Measurements from ENCODE around the gene MT1M.
A peak's percentile ranks its signal among the peaks of the same experiment; 100 is the strongest.
"Not testable (repeated sequence)": the region's sequence is repeated elsewhere in the genome, so short reads cannot be mapped to it uniquely, and the experiment has no call there.

Gene MT1M

GRCh38 chr16:56617212-56618085 lies 15.0 kb upstream of the MT1M start:
- no peak overlapping the region for H3K27ac ChIP-seq (ENCODE audit: insufficient read depth, low read length, poor library complexity, severe bottlenecking)

DNA sequence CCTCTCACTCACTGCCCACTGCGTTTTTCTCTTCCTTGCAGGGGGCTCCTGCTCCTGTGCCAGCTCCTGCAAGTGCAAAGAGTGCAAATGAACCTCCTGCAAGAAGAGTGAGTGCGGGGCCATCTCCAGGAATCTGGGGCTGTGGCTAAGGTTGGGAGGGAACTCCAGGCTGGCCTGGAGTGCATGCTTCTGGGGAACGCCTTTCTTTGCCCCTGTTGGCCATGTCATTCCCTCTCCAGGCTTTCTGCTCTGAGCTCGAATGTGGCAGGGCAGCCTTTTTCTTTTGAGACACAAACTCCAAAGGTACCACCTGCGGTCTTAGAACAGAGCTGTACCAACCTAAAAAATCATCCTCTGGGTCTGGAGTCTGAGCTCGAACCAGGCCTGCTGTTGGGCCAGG lies 14.3 kb upstream of the MT1M start:
- DNase-seq: no peak
- H3K27ac ChIP-seq (ENCODE audit: insufficient read depth, low read length, poor library complexity, severe bottlenecking): no peak overlapping the region
- H3K27me3 ChIP-seq (replicated peaks; ENCODE audit: control insufficient read depth, insufficient read depth, low read length, poor library complexity, severe bottlenecking): no peaks in the 10 kb centered on the region
- H3K4me3 ChIP-seq (ENCODE audit: insufficient read depth, low read depth, low read length, poor library complexity, severe bottlenecking): no peak overlapping the region
- peaks cover 8% of the 10 kb centered on the region for H3K4me1 ChIP-seq (ENCODE audit: control insufficient read depth, insufficient read depth, low read length, poor library complexity, severe bottlenecking)
- H3K9me3 ChIP-seq (ENCODE audit: control insufficient read depth, low read length): no peaks in the 10 kb centered on the region
- H3K36me3 ChIP-seq (ENCODE audit: control insufficient read depth, insufficient read depth, low read length): no peaks in the 10 kb centered on the region

More at GRCh38 chr16:56617212-56618085, 15.0 kb upstream of the MT1M start:
- Histone ChIP-seq H3K27me3 (replicated peaks; ENCODE audit: control insufficient read depth, insufficient read depth, low read length, poor library complexity, severe bottlenecking) (no peaks in the 10 kb centered on the region), H3K4me3 (ENCODE audit: insufficient read depth, low read depth, low read length, poor library complexity, severe bottlenecking) (peak overlapping the region; percentile 36), H3K36me3 (ENCODE audit: control insufficient read depth, insufficient read depth, low read length) (no peaks in the 10 kb centered on the region), H3K4me1 (ENCODE audit: control insufficient read depth, insufficient read depth, low read length, poor library complexity, severe bottlenecking) (peaks cover 8% of the 10 kb centered on the region), H3K9me3 (ENCODE audit: control insufficient read depth, low read length) (no peaks in the 10 kb centered on the region)
- peak in 1 of 3 donors; percentile 25 for DNase-seq

DNA sequence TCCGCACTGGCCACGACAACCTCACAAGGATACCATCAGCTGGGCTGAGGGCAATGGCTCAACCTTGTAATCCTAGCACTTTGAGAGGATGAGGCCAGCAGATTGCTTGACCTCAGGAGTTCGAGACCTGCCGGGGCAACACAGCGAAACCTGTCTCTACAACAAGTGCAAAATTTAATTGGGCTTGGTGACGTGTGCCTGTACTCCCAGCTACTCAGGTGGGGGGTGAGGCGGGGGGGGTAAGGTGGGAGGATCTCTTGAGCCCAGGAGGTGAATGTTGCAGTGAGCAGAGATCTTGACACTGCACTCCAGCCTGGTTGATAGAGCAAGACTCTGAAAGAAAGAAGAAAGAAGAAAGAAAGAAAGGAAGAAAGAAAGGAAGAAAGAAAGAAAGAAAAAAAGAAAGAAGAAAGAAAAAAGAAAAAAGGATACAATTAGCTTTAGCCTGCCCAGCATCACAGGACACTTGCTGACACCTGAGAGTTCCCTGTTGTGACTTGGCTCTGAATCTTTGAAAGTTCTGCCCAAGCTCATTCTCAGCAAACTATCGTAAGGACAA lies 12.0 kb upstream of the MT1M start:
- no peak for DNase-seq
- H3K36me3 ChIP-seq (ENCODE audit: control insufficient read depth, insufficient read depth, low read length): no peaks in the 10 kb centered on the region
- no peaks in the 10 kb centered on the region for H3K27me3 ChIP-seq (replicated peaks; ENCODE audit: control insufficient read depth, insufficient read depth, low read length, poor library complexity, severe bottlenecking)

DNA sequence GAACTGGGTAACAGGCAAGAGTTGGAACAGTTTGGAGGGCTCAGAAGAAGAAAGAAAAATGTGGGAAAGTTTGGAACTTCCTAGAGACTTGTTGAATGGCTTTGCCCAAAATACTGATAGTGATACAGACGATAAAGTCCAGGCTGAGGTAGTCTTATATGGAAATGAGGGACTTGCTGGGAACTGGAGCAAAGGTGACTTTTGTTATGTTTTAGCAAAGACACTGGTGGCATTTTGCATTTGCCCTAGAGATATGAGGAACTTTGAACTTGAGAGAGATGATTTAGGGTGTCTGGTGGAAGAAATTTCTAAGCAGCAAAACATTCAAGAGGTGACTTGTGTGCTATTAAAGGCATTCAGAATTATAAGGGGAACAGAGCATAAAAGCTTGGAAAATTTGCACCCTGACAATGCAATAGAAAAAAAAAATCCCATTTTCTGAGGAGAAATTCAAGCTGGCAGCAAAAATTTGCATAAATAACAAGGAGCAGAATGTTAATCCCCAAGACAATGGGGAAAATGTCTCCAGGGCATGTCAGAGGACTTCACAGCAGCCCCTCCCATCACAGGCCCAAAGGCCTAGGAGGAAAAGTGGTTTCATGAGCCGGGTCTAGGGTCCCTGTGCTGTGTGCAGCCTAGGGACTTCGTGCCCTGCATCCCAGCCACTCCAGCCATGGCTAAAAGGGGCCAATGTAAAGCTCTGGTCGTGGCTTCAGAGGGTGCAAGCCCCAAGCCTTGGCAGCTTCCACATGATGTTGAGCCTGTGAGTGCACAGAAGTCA lies 10.6 kb upstream of the MT1M start:
- not testable (repeated sequence) for H3K9me3 ChIP-seq (ENCODE audit: control insufficient read depth, low read length); H3K4me3 ChIP-seq (ENCODE audit: insufficient read depth, low read depth, low read length, poor library complexity, severe bottlenecking); H3K27ac ChIP-seq (ENCODE audit: insufficient read depth, low read length, poor library complexity, severe bottlenecking); H3K36me3 ChIP-seq (ENCODE audit: control insufficient read depth, insufficient read depth, low read length); H3K27me3 ChIP-seq (replicated peaks; ENCODE audit: control insufficient read depth, insufficient read depth, low read length, poor library complexity, severe bottlenecking); DNase-seq
- H3K4me1 ChIP-seq (ENCODE audit: control insufficient read depth, insufficient read depth, low read length, poor library complexity, severe bottlenecking): peaks cover 15% of the 10 kb centered on the region

More for the DNA sequence above, 12.0 kb upstream of the MT1M start:
- Histone ChIP-seq H3K4me3 (ENCODE audit: insufficient read depth, low read depth, low read length, poor library complexity, severe bottlenecking) (no peak overlapping the region), H3K4me1 (ENCODE audit: control insufficient read depth, insufficient read depth, low read length, poor library complexity, severe bottlenecking) (peaks cover 8% of the 10 kb centered on the region), H3K9me3 (ENCODE audit: control insufficient read depth, low read length) (no peaks in the 10 kb centered on the region), H3K27ac (ENCODE audit: insufficient read depth, low read length, poor library complexity, severe bottlenecking) (no peak overlapping the region)

- not testable (repeated sequence) for H3K4me3 ChIP-seq (ENCODE audit: insufficient read depth, low read depth, low read length, poor library complexity, severe bottlenecking); H3K27ac ChIP-seq (ENCODE audit: insufficient read depth, low read length, poor library complexity, severe bottlenecking); H3K9me3 ChIP-seq (ENCODE audit: control insufficient read depth, low read length); H3K4me1 ChIP-seq (ENCODE audit: control insufficient read depth, insufficient read depth, low read length, poor library complexity, severe bottlenecking); DNase-seq; H3K36me3 ChIP-seq (ENCODE audit: control insufficient read depth, insufficient read depth, low read length); H3K27me3 ChIP-seq (replicated peaks; ENCODE audit: control insufficient read depth, insufficient read depth, low read length, poor library complexity, severe bottlenecking)
Observed at GRCh38 chr16:56623184-56623583, 9.3 kb upstream of the MT1M start.

DNA sequence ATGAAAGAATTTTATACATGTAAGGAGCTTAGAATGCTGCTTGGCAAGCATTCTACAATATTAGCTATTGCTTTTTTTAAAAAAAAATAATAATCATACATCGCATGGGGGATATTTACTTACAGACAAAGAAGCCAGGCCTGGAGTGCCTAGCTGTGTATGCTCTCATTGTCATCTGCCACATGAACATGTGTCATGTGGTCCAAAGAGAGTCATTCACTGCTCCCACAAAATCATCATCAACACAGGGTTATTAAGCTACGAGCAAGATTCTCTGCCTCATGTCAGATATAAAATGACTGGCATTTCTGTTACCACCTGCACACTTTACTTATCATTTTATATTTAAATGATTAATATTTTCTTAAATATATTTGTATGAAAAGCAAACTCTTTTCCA lies 8.8 kb upstream of the MT1M start:
- Histone ChIP-seq H3K4me1 (ENCODE audit: control insufficient read depth, insufficient read depth, low read length, poor library complexity, severe bottlenecking) (peaks cover 7% of the 10 kb centered on the region), H3K9me3 (ENCODE audit: control insufficient read depth, low read length) (no peaks in the 10 kb centered on the region), H3K27ac (ENCODE audit: insufficient read depth, low read length, poor library complexity, severe bottlenecking) (no peak overlapping the region), H3K36me3 (ENCODE audit: control insufficient read depth, insufficient read depth, low read length) (no peaks in the 10 kb centered on the region), H3K4me3 (ENCODE audit: insufficient read depth, low read depth, low read length, poor library complexity, severe bottlenecking) (no peak overlapping the region), H3K27me3 (replicated peaks; ENCODE audit: control insufficient read depth, insufficient read depth, low read length, poor library complexity, severe bottlenecking) (no peaks in the 10 kb centered on the region)
- DNase-seq: no peak

DNA sequence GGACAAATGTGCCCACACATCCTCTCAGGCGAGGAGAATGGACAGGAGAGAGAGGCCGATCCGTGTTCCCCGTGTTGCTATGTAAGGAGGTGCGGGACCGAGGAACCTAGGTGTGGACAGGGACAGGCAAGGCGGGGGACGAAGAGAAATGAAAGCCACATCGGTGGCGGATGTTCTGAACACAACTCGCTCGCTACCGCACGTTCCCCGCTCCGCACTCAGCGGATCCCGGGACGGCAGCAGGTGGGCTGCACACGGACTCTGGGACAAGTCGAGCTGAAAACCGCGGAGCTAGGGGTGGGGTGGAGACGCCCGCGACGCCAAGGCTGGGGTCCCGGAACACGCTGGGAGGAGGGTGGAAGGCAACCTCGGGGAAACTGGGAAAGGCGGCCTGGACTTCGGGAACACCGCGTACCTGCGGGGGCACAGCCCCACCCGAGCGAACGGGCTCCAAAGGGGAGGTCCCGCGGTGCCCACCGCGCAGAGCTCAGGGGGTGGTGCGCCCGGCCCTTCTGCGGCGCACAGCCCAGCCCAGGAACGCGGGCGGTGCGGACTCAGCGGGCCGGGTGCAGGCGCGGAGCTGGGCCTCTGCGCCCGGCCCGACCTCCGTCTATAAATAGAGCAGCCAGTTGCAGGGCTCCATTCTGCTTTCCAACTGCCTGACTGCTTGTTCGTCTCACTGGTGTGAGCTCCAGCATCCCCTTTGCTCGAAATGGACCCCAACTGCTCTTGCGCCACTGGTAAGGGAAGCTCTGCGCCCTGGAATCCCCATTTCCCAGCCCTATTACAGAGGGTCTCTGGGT lies 7.1 kb upstream of the MT1M start, which contains the start of gene MT1E:
MT1E (plus strand) TSS at position 642 of the 803 bp plus-strand sequence; CDS start at position 713, 71 bp downstream.
- H3K9me3 ChIP-seq (ENCODE audit: control insufficient read depth, low read length): no peaks in the 10 kb centered on the region
- no peak within 1 kb of the TSS for H3K27ac ChIP-seq (ENCODE audit: insufficient read depth, low read length, poor library complexity, severe bottlenecking)
- H3K4me3 ChIP-seq (ENCODE audit: insufficient read depth, low read depth, low read length, poor library complexity, severe bottlenecking): peak within 1 kb of the TSS; percentile 70
- DNase-seq: no peak
- peaks cover 7% of the 10 kb centered on the region for H3K4me1 ChIP-seq (ENCODE audit: control insufficient read depth, insufficient read depth, low read length, poor library complexity, severe bottlenecking)
- no peaks in the 10 kb centered on the region for H3K36me3 ChIP-seq (ENCODE audit: control insufficient read depth, insufficient read depth, low read length)
- no peaks in the 10 kb centered on the region for H3K27me3 ChIP-seq (replicated peaks; ENCODE audit: control insufficient read depth, insufficient read depth, low read length, poor library complexity, severe bottlenecking)

GRCh38 chr16:56625943-56626654 lies 6.4 kb upstream of the MT1M start:
- Histone ChIP-seq H3K4me3 (ENCODE audit: insufficient read depth, low read depth, low read length, poor library complexity, severe bottlenecking) (peak overlapping the region; percentile 70), H3K4me1 (ENCODE audit: control insufficient read depth, insufficient read depth, low read length, poor library complexity, severe bottlenecking) (peaks cover 7% of the 10 kb centered on the region), H3K27ac (ENCODE audit: insufficient read depth, low read length, poor library complexity, severe bottlenecking) (no peak overlapping the region), H3K36me3 (ENCODE audit: control insufficient read depth, insufficient read depth, low read length) (no peaks in the 10 kb centered on the region), H3K27me3 (replicated peaks; ENCODE audit: control insufficient read depth, insufficient read depth, low read length, poor library complexity, severe bottlenecking) (peaks cover 6% of the 10 kb centered on the region), H3K9me3 (ENCODE audit: control insufficient read depth, low read length) (no peaks in the 10 kb centered on the region)
- no peak for DNase-seq

GRCh38 chr16:56626685-56627084 lies 5.8 kb upstream of the MT1M start:
- Histone ChIP-seq H3K9me3 (ENCODE audit: control insufficient read depth, low read length) (no peaks in the 10 kb centered on the region), H3K4me3 (ENCODE audit: insufficient read depth, low read depth, low read length, poor library complexity, severe bottlenecking) (no peak overlapping the region), H3K27ac (ENCODE audit: insufficient read depth, low read length, poor library complexity, severe bottlenecking) (no peak overlapping the region), H3K4me1 (ENCODE audit: control insufficient read depth, insufficient read depth, low read length, poor library complexity, severe bottlenecking) (peaks cover 7% of the 10 kb centered on the region), H3K27me3 (replicated peaks; ENCODE audit: control insufficient read depth, insufficient read depth, low read length, poor library complexity, severe bottlenecking) (peaks cover 12% of the 10 kb centered on the region), H3K36me3 (ENCODE audit: control insufficient read depth, insufficient read depth, low read length) (no peaks in the 10 kb centered on the region)
- DNase-seq: no peak

All from effector memory CD4-positive, alpha-beta T cell (primary cell).